ENCODE results near the gene VDR.
A peak's percentile ranks its signal among the peaks of the same experiment; 100 is the strongest.

The VDR gene

GRCh38 chr12:47891356-47891755 lies 13.4 kb downstream of the VDR start:
- DNase-seq, result no peak

- no peak for DNase-seq
These were observed 15.8 kb downstream of the VDR start for GRCh38 chr12:47889040-47889439.

GRCh38 chr12:47888153-47888819 lies 16.5 kb downstream of the VDR start:
- DNase-seq, result no peak

- no peak for DNase-seq
These were observed 17.3 kb downstream of the VDR start for GRCh38 chr12:47887529-47887928.

DNA sequence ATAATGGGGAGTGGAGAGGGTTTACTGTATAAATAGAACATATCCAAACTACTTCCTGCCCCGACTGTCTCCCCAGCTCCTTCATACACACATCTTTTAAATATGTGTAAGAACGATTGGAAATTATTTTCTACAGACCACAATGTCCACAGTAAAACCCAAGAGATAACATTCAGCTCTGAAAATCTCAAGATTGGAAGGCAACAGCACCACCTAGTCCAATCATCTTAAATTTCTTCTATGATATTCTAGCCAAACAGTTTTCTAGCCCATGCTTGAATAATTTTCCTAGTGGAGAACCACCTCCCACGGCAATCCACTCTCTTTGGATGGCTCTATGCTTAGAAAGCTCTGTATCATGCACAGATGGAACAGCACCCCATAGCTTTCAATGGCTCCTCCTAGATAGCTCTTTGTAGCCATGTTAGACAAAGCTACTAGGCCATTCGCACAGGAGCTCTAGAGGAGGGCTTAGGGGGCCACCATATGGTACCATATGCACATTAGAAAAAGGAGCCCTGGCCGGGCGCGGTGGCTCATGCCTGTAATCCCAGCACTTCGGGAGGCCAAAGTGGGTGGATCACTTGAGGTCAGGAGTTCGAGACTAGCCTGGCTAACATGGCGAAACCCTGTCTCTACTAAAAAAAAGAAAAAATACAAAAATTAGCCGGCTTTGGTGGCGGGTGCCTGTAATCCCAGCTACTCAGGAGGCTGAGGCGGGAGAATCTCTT lies 18.1 kb downstream of the VDR start:
- no peak for DNase-seq

DNA sequence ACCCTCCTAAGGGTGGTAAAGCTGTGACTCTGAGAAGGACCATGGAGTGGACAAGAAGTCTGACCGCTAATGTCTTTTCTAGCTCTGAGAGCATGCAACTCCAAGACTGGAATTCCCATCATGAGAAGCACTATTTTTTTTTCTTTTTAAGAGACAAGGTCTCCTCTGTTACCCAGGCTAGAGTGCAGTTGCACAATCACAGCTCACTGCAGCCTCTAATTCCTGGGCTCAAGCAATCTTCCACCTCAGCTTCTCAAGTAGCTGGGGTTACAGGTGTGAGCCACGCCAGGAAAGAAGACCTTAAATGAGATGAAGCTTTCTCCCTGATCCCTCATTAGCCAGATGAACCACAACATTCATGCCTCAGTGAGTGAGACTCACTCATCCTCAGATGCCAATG lies 19.2 kb downstream of the VDR start:
- no peak for DNase-seq

DNA sequence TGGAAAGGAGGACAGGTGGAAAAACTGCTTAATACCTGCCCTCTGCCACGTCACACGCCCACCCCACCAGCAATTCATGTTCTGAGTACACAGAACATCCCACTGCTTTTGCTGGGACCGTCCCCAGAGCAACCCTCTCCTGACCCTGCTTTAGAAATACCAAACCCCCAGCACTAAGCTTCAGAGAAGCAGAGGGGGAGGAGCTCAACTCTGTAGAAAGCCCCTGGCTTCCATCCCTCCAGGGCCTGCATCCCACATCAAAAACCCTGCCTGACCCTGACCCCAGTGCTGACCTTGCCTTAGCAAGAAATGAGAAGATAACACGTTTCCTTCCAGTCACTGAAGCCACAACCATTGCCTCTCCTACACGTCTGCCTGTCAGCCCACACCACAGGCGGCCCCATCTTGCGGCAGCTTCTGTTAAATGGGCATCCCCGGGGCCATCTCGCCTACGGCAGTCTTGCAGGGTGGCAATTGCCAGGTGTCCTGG lies 19.7 kb downstream of the VDR start:
- DNase-seq, result peak; percentile 91

- no peak for DNase-seq
These were observed 20.3 kb downstream of the VDR start for GRCh38 chr12:47884501-47884900.

DNA sequence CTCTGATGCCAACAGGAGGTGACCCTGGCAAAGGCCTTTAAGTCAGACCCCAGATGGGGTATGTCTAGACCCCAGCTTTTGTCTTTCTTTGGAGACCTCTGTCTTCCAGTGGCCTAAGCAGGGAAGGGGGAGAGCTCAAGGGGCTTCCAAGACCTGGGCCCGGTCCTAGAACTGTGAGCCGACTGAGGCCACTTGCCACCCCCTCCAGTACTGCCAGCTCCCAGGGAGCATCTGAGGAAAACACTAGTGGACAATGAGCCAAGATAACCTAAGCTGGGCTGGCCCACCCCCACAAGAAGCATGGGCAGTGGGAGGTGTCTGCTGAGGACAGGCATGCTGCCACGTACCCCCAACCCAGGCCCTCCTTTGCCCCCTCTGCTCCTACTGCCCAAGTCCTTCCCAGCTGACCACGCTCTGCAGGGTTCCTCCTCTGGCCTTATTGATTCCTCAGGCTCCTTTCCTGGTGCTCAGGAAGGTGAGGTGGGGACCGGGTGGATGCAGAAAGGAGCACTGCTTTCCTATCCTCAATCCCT lies 21.1 kb downstream of the VDR start:
- no peak for DNase-seq

DNA sequence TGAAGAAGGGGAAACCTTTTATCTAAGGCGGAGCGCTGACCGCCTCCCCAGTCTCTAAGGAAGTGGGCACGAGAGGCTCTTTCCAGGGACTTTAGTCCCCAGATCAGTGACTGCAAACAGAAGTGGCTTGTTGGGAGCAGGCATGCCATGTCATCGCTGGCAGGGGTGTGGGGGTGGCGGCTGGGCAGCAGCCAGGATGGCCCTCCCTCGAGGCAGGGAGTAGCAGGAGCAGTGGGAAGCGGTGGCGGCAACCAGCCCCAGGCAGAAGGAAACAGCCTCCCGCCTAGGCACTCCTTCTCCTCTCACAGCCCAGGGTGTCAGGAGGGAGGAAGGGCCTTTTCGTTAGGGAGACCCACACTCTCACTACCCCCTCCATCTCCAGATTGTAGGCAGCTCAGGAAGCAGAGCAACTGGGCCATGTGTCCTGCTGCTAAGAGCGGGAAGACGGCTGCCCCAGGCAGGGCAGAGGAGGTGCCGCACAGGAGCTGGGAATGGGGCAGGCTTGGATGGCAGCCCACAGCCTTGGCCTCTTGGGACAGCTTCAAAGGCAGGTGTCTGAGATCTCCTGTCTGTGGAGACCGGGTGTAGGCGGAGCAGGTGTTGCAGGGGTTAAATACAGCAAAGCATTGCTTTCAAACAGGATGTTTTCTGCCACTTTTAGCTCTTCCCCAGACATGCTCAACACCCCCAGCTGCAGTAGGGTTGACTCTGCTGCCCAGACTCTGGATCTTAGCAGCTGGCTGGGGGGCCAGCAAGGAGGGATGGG lies 21.8 kb downstream of the VDR start:
- DNase-seq, result no peak

DNA sequence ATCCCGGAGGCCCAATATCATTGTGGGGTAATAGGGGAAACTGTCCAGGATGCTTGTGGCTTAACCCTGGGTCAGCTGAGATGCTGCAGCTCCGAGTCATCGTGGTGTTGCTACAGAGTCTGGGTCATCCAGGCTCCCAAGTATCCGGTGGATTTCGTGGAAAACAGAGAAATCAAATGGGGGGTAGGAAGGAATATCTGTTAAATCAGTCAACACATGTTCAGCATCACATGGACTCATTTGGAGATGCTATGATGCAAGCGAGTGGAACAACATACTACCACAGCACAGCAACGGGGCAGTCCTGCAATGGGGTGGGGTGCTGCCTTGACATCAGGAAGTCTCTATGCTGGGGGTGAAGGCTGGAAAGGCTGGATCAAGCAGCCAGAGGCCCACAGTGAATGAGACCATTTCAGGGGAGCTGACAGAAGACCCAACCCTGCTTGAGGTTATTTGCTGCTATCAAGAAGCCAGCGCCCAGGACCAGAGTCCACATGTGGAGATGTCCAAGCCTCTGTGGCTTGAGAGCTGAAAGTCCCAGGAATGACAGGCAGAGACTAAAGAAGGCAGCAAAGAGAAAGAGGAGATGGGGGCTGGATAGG lies 22.9 kb downstream of the VDR start:
- no peak for DNase-seq

DNA sequence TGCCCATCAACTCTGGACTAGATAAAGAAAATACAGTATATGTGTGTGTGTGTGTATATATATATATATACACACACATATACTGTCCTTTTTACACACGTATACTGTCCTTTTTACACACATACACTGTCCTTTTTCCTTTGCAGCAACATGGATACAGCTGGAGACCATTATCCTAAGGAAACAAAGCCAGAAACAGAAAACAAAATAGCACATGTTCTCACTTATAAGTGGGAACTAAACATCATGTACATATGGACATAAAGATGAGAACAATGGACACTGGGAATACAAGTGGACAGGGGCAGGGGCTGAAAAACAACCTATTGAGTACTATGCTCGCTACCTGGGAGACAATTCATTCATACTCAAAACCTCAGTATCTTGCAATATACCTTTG lies 23.7 kb downstream of the VDR start:
- no peak for DNase-seq

DNA sequence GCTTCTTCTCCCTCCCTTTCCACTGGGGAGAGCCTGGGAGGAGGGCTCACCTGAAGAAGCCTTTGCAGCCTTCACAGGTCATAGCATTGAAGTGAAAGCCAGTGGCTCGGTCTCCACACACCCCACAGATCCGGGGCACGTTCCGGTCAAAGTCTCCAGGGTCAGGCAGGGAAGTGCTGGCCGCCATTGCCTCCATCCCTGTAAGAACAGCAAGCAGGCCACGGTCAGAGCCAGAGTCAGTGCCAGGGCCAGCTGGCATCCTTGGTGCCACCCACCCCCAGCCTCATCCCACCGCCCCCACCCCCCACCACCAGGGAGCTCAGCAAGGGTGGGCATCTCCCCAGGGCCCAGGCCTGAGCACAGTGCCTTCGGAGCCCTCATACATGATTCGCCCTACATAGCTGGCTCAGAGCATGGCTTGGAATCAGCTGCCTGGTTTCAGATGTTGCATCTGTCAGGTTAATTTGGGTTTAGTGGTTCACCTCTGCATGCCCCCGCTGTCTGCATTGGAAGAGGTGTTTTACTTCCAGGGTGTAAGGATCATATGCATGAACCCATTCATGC lies 25.8 kb downstream of the VDR start:
- no peak for DNase-seq

DNA sequence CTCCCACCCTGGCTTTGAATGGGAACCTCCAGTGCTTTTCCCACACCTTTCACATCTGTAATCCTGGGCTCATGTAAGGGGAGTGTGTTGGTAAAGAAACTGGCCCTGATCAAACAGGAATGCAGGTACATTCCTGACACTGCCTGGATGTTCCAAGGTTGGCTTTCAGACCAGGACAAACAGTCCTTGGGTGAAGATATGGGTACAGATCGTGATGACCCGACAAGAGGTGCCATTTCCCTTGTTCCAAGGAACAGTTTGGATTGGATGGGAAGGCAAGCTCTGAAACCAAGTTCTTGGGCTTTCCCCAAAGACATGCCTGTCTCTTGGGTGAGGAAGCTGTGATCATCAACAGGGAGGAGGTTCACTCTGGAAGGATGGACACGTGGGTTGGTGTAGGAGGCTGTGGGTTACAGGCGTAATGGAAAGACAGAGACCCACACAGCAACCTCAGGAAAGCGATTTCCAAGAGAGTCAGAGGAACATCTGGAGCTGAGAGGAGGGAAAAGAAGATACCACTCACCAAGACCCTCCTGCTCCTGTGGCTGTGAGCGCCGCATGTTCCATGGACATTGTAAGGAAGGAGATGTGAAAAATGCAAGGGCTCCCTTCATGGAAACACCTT lies 26.4 kb downstream of the VDR start:
- no peak for DNase-seq

- no peak for DNase-seq
These were observed 27.7 kb downstream of the VDR start for GRCh38 chr12:47877081-47877480.

DNA sequence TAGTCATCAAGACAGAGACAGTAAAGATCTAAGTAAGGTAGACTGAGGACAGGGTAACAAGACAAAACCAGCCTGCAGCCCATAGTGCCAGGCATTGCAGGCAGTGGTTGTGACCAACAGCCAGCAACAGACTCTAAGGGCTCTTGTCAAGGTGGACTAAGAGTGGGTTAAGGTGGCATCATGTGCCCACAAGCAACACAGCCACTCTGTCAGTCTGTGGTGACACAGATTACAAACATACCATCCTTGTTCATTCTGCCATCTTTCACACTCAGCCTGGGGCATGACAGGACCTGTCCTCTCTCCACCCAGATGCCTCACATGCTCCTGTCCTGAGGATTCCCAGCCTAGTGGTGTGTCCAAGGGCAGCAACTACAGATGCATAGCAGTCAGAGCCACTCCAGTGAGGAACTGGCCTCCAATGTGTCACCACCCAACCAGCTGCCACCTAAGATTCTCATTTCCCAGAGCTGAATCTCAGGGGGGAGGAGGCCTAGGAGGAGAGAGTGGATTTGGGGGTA lies 28.3 kb downstream of the VDR start:
- DNase-seq, result no peak

DNA sequence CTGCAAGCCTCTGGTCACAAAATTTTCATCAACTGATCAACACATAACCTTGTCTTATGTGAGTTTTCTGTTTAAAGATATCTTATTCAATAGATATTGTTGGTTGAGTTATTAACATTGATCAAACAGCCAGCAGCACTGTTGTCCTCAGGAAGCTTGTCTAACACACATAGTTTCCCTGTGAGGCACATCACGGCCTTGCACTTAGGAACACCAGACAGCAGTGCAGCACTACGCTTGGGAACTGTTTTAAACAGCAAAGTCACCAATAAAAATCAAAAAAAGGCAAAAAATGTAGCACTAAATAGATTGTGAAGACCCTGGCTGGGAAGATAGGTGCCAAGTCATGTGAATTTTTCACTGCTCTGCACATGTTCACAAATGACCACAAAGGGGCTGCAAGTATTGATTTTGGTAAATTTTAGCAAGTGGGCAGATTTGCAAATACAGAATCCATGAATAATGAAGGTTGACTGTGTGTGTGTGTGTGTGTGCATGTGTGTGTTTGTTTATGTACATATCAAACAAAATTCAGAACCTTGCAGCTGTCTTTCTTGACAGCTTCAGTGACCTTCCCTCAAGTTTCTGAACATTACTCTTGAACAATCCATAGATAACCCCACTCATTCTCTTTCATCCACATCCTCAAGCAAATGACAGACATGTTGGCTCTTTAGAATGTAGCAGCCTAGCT lies 28.9 kb downstream of the VDR start:
- DNase-seq, result no peak

- DNase-seq, result no peak
These were observed 30.5 kb downstream of the VDR start for GRCh38 chr12:47874316-47874715.

- no peak for DNase-seq
These were observed 34.5 kb downstream of the VDR start for GRCh38 chr12:47870175-47870781.

- DNase-seq, result no peak
These were observed 36.2 kb downstream of the VDR start for GRCh38 chr12:47868552-47869031.

DNA sequence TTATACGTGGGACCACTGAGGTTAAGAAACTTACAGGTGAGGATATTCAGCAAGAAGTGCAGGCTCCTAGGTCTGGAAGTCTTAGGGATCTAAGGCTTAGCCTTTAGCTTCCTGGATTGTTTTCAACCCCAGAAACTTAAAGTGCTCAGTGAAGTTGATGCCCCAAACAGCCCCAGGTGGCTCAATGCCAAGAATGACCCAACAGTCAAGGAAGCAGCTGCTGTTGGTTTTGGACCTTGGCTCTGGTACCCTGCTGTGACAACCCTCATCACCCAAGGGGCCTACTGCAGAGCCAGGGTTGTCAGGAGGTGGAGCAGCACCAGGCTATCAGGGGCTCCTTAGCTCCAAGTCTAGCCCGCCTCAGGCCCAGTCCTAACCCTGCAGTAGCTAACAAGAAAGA lies 36.8 kb downstream of the VDR start:
- no peak for DNase-seq
